HG02840 (cell line): Measurements from ENCODE around the gene EPB41L1.

Experiments used
- ATAC-seq: cut with Tn5 transposase; IDR thresholded peaks from one replicate; pipeline ENCODE4 v1.9.1; 2021; ENCODE audit warnings: mild to moderate bottlenecking, moderate library complexity, moderate number of reproducible peaks; ENCODE audit not compliant: unreplicated experiment, low FRiP score

The EPB41L1 gene

GRCh38 chr20:36216314-36217025, 61.9 kb downstream of the EPB41L1 start:
- no peak for ATAC-seq

- no peak for ATAC-seq
Observed at GRCh38 chr20:36217226-36217625, 62.7 kb downstream of the EPB41L1 start.

DNA sequence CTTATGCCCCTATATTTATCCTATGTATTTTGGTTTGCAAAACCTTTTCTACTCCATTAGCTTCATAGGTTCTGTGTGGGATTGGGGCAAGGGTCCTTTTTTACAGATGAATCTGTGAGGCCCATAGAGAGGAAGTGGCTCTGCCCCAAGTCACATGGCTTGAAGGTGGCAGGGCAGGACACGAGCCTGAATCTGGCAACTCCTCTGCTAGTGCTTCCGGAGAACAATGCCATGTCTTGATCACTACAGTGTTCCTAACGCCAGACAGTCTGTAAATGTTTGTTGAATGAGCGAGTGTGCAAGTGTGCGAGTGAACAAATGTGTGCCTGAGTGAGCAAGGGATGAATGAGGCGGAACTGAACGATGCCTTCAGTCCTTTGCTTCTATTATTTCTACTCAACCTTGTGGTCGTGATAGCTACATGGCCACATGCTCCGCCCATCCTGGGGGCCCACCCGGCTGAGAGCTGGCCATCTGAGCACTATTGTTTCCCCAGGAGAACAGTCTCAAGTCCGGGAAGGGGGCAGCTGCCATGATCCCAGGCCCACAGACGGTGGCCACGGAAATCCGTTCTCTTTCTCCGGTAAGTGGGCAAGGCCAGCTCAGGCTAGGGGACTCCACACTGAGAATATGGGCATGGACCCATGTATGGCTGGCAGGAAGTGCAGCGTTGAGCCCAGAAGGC, 64.0 kb downstream of the EPB41L1 start:
- ATAC-seq = no peak

DNA sequence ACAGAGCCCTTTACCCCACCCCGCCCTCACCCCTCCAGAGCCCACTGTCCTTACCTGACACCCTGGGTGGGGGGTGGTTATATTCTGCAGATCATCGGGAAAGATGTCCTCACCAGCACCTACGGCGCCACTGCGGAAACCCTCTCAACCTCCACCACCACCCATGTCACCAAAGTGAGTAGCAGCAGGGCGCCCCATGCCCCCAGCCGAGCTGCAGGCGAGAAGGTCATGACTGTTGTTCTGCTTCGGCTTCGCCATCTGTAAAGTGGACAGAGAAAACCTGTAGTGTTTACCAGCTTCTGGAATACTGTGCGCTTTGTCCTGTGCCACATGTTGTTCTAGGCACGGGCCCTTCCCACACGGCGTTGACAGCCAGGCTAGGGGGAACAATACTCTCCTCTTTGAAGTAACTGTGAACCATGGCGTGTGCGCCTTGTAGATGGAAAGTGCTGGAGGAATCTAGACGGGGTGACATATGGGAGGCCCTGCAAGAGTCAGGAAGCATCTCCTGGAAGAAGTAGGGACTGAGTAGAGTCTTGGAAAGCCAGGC, 65.2 kb downstream of the EPB41L1 start:
- ATAC-seq = no peak

- no peak for ATAC-seq
Observed at GRCh38 chr20:36225666-36226065, 71.1 kb downstream of the EPB41L1 start.

DNA sequence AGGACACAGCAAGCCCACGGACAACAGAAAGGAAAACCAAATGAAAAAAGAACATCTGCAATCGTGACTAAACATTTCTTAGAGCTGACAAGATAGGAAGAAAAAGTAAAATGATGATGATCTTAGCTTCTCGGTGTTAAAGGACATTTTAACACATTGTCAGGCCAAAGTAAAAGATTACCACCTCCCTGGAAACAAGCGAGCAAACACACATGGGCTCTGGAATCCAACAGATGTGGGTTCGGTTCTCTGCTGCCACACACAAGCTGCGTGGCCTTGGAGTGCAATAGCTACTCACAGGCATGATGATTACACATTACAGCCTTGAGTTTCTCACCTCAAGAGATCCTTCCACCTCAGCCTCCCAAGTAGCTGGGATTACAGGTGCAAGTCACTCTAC, 74.2 kb downstream of the EPB41L1 start:
- ATAC-seq = no peak

DNA sequence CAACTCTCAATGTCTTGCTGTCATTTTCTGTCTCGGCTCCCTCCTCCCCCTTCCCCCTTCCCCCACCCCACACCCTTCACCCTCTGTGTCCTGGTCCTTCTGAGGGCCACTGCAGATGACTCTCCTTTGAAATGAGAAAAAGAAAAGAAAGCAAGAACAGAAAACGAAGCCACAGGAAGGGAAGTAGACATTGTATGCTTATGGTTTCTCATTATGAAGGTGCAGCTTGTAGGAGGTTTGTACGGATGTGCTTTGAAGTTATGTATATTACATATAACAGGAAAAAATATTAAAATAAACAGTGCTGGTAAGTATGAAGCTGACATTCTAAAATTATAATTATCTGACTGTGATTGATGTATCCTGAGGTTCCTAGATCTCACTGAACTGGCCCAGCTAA, 75.5 kb downstream of the EPB41L1 start:
- ATAC-seq = no peak

DNA sequence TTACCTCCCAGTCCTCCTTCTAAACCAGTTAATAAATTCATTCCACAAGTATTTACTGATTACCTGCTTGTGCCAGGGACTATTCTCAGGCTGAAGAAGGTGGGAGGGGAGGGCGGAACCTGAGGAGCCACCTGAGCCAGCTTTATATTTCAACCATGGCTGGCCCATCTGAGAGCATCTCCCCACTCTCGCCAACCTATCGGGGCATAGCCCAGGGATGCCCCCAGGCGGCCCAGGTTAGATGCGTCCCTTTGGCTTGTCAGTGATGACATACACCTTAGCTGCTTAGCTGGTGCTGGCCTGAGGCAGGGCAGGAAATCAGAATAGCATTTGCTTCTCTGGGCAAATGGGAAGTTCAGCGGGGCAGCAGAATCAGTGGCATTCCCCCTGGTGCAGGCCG, 76.8 kb downstream of the EPB41L1 start:
- no peak for ATAC-seq

DNA sequence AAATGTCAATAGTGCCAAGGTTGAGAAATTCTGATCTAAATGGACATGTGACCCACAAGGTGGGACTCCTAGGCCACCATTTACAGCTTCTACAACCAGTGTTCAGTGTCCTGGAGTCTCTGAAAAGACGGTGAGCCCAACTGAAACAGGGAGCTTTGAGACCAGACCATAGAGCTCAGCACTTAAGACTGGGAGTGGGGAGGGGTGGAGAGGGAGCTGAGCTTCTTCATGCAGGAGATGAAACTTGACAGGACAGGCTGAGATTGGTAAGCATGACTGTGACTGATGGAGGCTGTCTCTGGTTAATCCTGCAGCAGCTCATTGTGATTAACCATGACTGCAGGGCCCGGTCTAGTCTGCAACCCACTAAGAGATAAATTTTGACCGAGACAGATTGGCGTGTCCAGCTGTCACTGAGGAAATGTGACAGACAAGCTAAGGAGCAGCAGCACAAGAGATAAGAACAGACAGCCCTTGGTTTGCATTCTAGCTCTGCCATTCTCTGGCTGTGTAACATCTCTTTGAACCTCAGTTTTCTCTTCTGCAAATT, 80.3 kb downstream of the EPB41L1 start:
- no peak for ATAC-seq

DNA sequence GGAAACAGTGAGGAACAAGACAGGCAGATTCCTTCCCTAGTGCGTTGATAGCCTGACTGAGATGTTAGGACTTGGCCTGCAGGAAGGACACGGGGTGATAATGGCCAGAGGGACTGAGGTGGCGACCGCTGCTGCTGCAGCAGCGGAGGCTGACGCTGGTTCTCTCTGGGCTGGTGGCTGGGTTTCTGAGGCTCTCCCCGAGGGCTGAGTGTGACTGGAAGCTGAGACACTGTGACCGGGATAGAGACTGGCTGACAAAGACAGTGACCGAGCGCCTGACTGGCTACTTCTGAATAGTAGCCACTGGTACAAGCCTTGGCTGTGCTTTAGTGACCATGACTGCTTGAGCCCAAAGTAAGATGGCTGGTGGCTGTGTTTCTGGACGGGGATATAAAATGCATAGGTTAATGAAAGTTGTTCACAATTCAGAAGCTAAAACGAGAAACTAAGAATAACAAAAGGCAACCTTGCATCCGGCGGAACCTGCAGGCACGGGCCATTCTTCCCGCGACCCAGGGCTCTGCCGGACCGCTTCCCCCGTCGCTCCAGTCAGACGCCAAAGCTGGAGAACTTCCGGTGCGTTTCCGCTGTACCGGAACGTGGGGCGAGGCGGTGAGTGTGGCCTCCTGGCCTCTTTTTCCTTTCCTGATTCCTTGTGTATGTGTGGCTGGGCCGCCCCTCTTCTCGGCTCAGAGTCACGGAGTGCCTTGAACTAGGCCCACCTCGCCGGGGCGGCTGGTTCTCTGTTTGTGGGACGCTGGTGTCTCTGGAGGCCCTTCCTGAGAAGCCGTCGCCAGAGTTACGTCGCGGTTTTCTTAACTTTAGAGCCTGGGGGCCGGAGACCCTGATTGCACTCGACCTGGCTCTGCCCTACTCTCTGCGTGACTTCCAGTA, 81.6 kb downstream of the EPB41L1 start, which contains the start of gene AAR2:
Gene AAR2 (plus strand): TSS at position 587 of the 894 bp plus-strand sequence. CDS start 3,391 bp downstream, outside the sequence.
- ATAC-seq = no peak

GRCh38 chr20:36236786-36237121, 82.2 kb downstream of the EPB41L1 start:
- ATAC-seq = no peak

DNA sequence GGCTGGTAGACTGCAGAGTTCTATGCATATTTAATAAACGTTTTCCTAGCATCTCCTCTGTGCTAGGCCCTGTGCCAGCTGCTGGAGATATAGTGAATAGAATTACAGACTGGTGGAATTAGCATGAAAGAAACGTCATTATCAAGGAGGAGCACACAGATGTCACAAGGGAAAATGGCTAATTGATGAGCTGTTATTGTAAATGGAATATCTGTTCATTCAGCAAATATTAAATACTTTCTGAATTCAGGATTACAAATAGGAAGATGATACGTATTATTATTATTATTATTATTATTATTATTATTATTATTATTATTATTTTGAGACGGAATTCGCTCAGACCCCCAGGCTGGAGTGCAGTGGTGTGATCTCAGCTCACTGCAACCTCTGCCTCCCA, 82.9 kb downstream of the EPB41L1 start:
- no peak for ATAC-seq

- no peak for ATAC-seq
Observed at GRCh38 chr20:36238153-36238552, 83.6 kb downstream of the EPB41L1 start.

DNA sequence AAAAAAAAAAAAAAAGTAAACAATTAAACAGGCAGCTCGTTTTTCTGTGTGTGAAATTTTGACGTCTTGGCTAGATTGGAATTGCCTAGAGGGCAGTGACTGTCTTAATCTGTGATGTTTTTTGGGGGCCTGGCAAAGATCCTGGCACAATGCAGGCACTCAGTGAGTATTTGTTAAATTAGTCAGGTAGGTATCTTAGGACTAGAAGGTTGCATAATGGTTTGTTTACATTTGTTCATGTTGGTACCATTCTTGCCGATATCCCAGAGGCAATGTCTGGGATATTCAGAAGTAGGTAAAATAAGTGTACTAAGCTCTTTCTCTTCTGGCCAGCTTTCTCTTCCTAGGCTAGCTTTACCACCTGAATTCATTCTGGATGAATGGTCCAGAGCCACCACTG, 84.2 kb downstream of the EPB41L1 start:
- ATAC-seq = no peak

- no peak for ATAC-seq
Observed at GRCh38 chr20:36240076-36240475, 85.5 kb downstream of the EPB41L1 start.

- no peak for ATAC-seq
Observed at GRCh38 chr20:36241678-36242077, 87.1 kb downstream of the EPB41L1 start.

DNA sequence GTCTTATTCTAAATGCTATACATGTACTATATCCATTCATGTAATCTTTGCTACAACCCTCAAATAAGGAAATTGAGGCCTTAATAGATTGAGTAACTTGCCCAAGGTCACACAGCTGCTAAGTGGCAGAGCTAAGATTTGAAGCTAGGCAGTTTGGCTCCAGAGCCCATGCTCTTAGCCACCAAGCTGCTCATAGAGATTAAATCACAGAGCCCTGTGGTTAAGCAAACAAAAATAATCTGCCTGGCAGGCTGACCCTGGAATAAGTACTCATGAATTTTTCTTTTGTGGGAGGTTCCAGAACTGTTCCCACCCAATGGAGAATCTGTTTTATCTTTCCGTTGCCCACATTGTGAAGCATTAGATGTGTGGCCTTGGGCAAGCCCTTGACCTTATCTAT, 89.2 kb downstream of the EPB41L1 start:
- ATAC-seq = no peak

GRCh38 chr20:36246401-36246800, 91.9 kb downstream of the EPB41L1 start:
- ATAC-seq = no peak

GRCh38 chr20:36248836-36249235, 94.3 kb downstream of the EPB41L1 start:
- no peak for ATAC-seq

- no peak for ATAC-seq
Observed at GRCh38 chr20:36249450-36249849, 94.9 kb downstream of the EPB41L1 start.

DNA sequence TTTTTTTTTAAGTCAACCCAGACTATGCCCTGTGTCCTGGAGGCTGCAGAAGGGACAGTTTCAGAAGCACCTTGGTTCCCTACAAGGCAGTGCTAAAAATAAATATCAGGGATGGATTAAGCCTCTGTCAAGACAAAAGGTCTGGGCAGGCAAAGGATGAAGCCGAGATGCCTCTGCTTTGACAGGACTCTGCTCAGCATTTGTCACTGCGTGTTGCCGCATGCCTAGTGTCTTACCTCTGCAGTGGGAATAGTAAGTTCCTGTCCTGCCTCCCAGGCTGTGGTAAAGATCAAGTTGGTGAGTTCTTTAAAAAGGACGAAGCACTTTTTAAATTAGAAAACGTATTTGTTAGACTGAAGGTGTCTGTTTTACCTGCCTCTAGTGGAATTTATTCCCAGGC, 96.9 kb downstream of the EPB41L1 start:
- no peak for ATAC-seq
